Tibial nerve (tissue), 4 donors: ENCODE data around the gene DOLPP1. TPM values are rescaled to one million over a fixed set of nuclear protein-coding genes. Genes with fewer than 3 reads are reported as not detected.

Source experiments
- DNase-seq, 2 donors: peaks; one replicate each; pipeline ENCODE4 v3.0.0-alpha.2; 2019; ENCODE audit warnings: low spot score in 2 of 2
- H3K27ac ChIP-seq, 4 donors: fragments of 200-600 bp; sonication (generic) in 3 of 4; one replicate each; pipeline ENCODE4 v1.5.1; 2017 to 2019; ENCODE audit warnings: mild to moderate bottlenecking in 1 of 4
- H3K27me3 ChIP-seq, 2 donors: fragments of 200-600 bp; sonication (generic) in 1 of 2; one replicate each; pipeline versions ENCODE4 v1.5.1 to v1.6.0; 2017 to 2019
- H3K36me3 ChIP-seq, 3 donors: fragments of 200-600 bp; sonication (generic); one replicate each; pipeline ENCODE4 v1.5.1; 2018 to 2019
- H3K4me1 ChIP-seq, 4 donors: fragments of 200-600 bp; sonication (generic) in 3 of 4; one replicate each; pipeline ENCODE4 v1.5.1; 2017 to 2019
- H3K4me3 ChIP-seq, 4 donors: fragments of 200-600 bp; sonication (generic) in 3 of 4; one replicate each; pipeline ENCODE4 v1.5.1; 2017 to 2019; ENCODE audit warnings: mild to moderate bottlenecking in 1 of 4, moderate library complexity in 1 of 4
- H3K9me3 ChIP-seq, 4 donors: fragments of 200-600 bp; sonication (generic) in 3 of 4; one replicate each; pipeline ENCODE4 v1.5.1; 2017 to 2019
- CTCF ChIP-seq, 5 experiments: fragments of 200-600 bp in 3 of 5; fragments of 450-650 bp in 2 of 5; sonication (generic) in 3 of 5; IDR thresholded peaks; one replicate each; pipeline ENCODE4 v1.5.1; 2016 to 2019; ENCODE audit warnings: antibody characterized with exemption in 5 of 5, mild to moderate bottlenecking in 3 of 5, moderate library complexity in 2 of 5
- EP300 ChIP-seq, 2 donors: sonication (generic); formaldehyde crosslinking; IDR thresholded peaks; one replicate each; pipeline ENCODE4 v1.6.1; 2017; ENCODE audit warnings: antibody characterized with exemption in 2 of 2, mild to moderate bottlenecking in 1 of 2
- POLR2A ChIP-seq, 2 donors: fragments of 450-650 bp; IDR thresholded peaks; one replicate each; pipeline ENCODE4 v1.6.1; 2017; ENCODE audit warnings: antibody characterized with exemption in 2 of 2, mild to moderate bottlenecking in 2 of 2, moderate library complexity in 2 of 2
- WGBS, 2 donors: methylation state at CpG; one replicate each; pipeline ENCODE4 v1.1.5; 2018; 5-methylcytosine and 5-hydroxymethylcytosine counted together
- total RNA-seq, 4 donors: library from RNA; depleted of rRNA; stranded (reverse); fragments of >200 nt; gene quantifications; one replicate each; pipeline ENCODE4 v1.1.0, GENCODE V29; 2016

The DOLPP1 gene
- total RNA-seq, 4 donors from 2014 or later = 4.7 to 12.0 (median 6.7) TPM

DNA sequence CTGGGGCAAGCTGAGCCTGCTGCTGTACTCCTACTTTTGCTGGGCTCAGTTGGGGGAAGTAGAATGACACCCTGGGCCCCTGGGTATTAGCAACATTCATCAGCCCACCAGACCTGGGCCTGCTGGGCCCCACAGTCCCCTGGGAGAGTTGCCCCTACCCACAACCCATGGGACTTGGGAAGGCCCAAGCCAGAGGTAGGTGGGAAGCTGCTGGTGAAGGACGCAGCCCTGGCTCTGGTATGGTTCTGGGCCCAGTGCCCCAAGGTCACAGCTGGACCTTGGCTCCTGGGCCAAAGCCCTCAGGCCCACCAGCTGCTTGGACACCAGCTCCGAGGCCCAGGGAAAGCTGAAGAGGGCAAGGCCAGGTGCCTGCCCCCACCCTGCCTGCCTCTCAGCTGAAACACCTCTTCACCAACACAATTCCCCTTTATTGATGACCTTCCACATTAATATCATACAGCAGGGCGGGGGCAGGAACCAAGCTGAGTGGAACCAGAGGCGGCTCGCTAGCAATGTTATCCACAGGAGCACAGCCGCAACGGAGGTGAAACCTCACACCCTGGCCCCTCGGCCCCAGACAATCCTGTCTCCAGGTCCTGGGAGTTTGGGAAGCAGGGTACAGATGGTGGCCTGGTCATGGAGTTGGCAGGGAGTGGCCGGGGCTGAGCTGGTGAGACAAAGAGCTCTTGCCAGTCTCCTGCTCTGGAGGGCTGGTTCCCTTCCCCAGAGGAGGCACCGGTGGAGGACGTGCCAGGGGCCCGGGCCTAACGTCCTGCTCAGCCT, 13.7 kb downstream of the DOLPP1 start:
- no peak for DNase-seq
- no peaks in the 10 kb centered on the region for H3K9me3 ChIP-seq
- H3K27ac ChIP-seq = no peak overlapping the region
- H3K4me3 ChIP-seq = no peak overlapping the region
- H3K36me3 ChIP-seq = peaks cover 0 to 67% (median 3%) of the 10 kb centered on the region in 3 donors
- H3K27me3 ChIP-seq = no peaks in the 10 kb centered on the region
- TF ChIP-seq POLR2A (IDR thresholded peaks at IDR 0.05) (no peak), CTCF (IDR thresholded peaks at IDR 0.05) (no peak), EP300 (IDR thresholded peaks at IDR 0.05) (no peak)
- H3K4me1 ChIP-seq = no peaks in the 10 kb centered on the region
- 81 to 86% methylated on average over 12 to 13 of the region's 13 CpGs for WGBS, 2 donors

DNA sequence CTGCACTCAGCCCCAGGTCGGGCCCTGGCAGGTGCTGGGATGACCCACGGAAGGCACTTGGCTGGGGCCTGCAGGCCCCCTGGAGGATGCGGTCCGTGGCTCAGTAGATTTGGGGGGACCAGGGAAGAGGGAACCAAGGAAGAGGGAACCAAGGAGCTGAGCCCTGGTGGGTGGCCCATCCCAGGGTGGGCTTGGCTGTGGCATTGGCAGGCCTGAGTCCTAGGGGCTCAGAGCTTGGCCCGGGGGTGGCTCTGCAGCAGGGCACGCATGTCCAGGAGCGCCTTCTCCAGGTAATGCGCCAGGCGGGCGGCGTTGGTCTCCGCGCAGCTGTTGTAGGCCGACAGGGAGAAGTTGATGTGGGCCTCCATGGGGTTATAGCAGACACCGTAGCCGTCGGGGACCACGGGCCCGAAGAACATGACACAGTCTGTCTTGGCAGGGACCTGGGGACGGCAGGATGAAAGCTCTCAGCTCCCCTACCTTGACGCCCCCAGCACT, 14.3 kb downstream of the DOLPP1 start:
- whole genome bisulfite sequencing, 2 donors = 94 to 96% methylated on average over 19 of the region's 21 CpGs
- H3K27ac ChIP-seq = no peak overlapping the region
- no peaks in the 10 kb centered on the region for H3K4me1 ChIP-seq
- H3K27me3 ChIP-seq = no peaks in the 10 kb centered on the region
- H3K4me3 ChIP-seq = no peak overlapping the region
- TF ChIP-seq EP300 (IDR thresholded peaks at IDR 0.05) = no peak
- TF ChIP-seq CTCF (IDR thresholded peaks at IDR 0.05) = no peak
- no peak for TF ChIP-seq POLR2A (IDR thresholded peaks at IDR 0.05)
- H3K9me3 ChIP-seq = no peaks in the 10 kb centered on the region
- DNase-seq = no peak
- peaks cover 0 to 67% (median 0%) of the 10 kb centered on the region in 3 donors for H3K36me3 ChIP-seq

GRCh38 chr9:129095908-129096307, 15.0 kb downstream of the DOLPP1 start:
- Histone ChIP-seq H3K4me3 (no peak overlapping the region), H3K27ac (no peak overlapping the region), H3K36me3 (peaks cover 0 to 67% (median 0%) of the 10 kb centered on the region in 3 donors), H3K9me3 (no peaks in the 10 kb centered on the region), H3K27me3 (no peaks in the 10 kb centered on the region), H3K4me1 (no peaks in the 10 kb centered on the region)
- 95 to 96% methylated on average over 9 to 12 of the region's 12 CpGs for WGBS, 2 donors
- no peak for DNase-seq
- no peak for TF ChIP-seq CTCF (IDR thresholded peaks at IDR 0.05)
- no peak for TF ChIP-seq POLR2A (IDR thresholded peaks at IDR 0.05)
- no peak for TF ChIP-seq EP300 (IDR thresholded peaks at IDR 0.05)

- no peak for TF ChIP-seq POLR2A (IDR thresholded peaks at IDR 0.05)
- TF ChIP-seq CTCF (IDR thresholded peaks at IDR 0.05) = no peak
- no peak for TF ChIP-seq EP300 (IDR thresholded peaks at IDR 0.05)
- Histone ChIP-seq H3K9me3 (no peaks in the 10 kb centered on the region), H3K27me3 (no peaks in the 10 kb centered on the region), H3K27ac (no peak overlapping the region), H3K4me1 (no peaks in the 10 kb centered on the region), H3K4me3 (no peak overlapping the region), H3K36me3 (peaks cover 0 to 80% (median 0%) of the 10 kb centered on the region in 3 donors)
- WGBS, 2 donors = 91 to 92% methylated on average over 16 of the region's 16 CpGs
- no peak for DNase-seq
Measured at GRCh38 chr9:129097671-129098306, 16.9 kb downstream of the DOLPP1 start.

GRCh38 chr9:129098328-129098727, 17.4 kb downstream of the DOLPP1 start:
- 90 to 91% methylated on average over 9 to 11 of the region's 11 CpGs for WGBS, 2 donors
- H3K4me1 ChIP-seq = no peaks in the 10 kb centered on the region
- no peaks in the 10 kb centered on the region for H3K9me3 ChIP-seq
- DNase-seq = no peak
- no peak overlapping the region for H3K4me3 ChIP-seq
- no peaks in the 10 kb centered on the region for H3K27me3 ChIP-seq
- TF ChIP-seq CTCF (IDR thresholded peaks at IDR 0.05) (no peak), POLR2A (IDR thresholded peaks at IDR 0.05) (no peak), EP300 (IDR thresholded peaks at IDR 0.05) (no peak)
- H3K36me3 ChIP-seq = peaks cover 0 to 80% (median 0%) of the 10 kb centered on the region in 3 donors
- H3K27ac ChIP-seq = no peak overlapping the region
